Fibroblast of skin of right quadriceps (primary cell): Measurements from ENCODE around the gene DDO.
"Not testable (repeated sequence)": the region's sequence is repeated elsewhere in the genome, so short reads cannot be mapped to it uniquely, and the experiment has no call there.

Source experiments
- DNase-seq: peaks from one replicate; pipeline ENCODE4 v3.0.0-alpha.2; 2013

DDO gene, protein sequence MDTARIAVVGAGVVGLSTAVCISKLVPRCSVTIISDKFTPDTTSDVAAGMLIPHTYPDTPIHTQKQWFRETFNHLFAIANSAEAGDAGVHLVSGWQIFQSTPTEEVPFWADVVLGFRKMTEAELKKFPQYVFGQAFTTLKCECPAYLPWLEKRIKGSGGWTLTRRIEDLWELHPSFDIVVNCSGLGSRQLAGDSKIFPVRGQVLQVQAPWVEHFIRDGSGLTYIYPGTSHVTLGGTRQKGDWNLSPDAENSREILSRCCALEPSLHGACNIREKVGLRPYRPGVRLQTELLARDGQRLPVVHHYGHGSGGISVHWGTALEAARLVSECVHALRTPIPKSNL

DNA sequence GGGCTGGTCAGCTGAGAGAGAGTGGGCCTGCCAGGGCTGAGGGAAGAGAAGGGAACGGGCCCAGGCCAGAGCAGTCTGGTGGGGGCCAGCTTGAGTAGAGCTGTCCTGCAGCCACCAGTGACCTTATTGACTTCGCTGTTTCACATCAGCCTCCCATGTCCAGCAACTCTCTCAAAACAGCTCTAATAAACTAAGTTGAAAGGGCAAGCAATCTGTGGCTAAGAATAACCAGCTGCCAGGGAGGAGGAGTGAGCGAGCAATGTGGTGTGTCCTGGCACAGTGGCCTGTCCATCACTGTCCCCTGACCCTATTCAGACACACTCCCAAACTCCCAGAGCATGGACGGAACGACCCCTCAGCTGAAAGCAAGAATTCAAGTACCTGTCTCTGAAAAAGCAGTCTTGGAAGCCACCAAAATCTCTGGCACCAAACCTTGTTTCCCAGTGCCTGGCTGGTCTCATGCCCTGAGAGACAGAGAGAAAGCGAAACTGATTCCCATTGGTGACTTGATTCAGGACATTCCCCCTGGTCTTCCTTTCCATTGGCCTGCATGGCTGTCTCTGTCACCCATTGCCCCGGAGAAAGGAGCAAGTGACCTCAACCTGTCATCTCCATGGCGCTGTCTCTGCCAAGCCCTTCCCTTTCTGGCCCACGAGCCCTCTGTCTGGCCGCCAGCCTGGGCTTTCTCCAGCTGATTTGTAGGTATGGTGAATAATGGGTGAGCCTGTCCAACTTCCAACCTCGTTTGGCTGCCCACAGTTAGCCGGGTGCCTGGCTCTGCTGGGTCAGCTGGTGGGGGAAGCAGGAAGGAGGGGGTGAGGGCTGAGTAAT is at the start of gene DDO:
TSS of gene DDO (minus strand) at position 490 of the 831 bp plus-strand sequence. CDS start 2,113 bp downstream, outside the sequence.
- DNase-seq = no peak

DNA sequence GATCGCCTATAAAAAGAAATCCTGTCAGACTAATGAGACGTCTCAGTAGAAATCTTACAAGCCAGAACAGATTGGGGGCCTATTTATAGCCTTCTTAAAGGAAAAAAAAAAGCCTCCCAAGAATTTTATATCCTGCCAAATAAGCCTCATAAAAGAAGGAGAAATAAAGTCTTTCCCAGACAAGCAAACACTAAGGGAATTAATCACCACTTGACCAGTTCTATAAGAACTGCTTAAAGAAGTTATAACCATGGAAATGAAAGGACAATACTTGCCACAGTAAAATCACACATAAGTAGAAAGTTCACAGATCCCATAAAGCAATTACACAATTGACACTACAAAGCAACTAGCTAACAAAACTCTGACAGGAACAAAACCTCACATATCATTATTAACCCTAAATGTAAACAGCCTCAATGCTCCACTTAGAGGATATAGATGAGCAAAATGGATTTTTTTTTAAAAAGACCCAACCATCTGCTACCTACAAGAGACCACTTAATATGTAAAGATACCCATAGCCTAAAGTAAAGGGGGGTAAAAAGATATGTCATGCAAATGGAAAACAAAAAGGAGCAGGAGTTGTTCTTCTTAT is 47.6 kb upstream of the DDO start:
- DNase-seq = no peak

DNA sequence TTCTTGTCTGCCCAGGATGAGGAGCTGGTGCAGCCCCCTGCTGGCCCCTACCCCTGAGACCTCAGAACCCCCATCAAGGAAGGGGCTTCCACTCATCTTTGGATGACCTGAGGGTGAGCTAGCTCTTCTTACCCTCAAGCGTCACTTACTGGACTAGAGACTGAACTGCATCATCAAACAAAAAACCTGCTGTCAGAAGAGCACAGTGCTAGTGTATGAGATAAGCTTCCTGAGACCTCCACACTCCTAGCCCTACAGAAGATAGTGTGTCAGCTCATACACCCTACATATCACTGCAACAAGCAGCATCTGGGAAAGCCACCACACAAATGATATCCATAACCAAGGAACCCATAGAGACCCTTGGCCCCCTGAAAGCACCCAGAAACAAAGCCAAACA is 46.0 kb upstream of the DDO start:
- DNase-seq = no peak

DNA sequence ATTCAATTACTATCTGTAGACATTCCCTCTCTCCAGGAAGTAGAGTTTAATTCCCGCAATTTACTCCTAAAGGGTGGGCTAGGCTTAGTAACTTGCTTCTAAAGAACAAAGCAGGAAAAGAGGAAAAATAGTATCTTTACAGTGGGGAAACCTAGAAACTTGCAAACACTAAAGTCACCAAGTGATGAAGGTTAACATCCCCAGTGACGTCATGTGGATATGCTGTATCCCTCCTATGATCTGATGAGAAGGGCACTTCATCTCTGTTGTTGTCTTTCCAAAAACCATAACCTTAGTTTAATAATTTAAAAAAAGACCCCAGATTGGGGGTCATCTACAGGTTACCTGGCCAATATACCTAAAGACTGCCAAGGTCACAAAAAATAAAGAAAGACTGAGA is 43.8 kb upstream of the DDO start:
- DNase-seq = no peak

DNA sequence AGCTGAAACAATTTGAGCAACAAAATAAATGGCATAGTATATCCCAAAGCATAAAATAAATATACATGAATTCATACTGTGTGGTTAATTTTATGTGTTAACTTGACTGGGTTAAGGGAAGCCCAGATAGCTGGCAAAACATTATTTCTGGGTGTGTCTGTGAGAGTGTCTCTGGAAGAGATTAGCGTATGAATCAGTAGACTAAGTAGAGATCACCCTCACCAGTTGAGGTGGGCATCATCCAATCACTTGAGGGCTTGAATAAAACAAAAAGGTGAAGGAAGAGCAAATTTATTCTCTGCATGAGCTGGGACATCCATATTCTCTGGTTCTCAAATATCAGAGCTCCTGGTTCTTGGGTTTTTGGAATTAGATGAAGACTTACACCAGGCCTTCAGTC is 43.1 kb upstream of the DDO start:
- no peak for DNase-seq

DNA sequence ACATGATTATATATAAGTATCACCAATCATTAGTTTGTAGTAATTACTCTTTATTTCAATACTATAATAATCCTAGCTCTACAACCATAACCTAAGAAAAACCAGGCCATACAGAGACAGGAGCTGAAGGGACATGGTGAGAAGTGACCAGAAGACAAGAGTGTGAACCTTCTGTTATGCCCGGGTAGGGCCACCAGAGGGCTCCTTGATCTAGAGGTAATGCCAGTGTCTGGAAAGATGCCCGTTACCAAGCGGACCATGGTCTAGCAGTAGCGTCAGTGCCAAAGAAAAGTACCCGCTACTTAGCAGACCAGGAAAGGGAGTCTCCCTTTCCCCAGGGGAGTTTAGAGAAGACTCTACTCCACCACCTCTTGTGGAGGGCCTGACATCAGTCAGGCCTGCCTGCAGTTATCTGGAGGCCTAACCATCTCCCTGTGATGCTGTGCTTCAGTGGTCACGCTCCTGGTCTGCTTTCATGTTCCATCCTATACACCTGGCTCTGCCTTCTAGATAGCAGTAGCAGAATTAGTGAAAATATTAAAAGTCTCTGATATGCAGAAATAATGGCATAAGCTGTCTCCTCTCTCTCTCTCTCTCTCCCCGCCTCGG is 42.3 kb upstream of the DDO start:
- not testable (repeated sequence) for DNase-seq

DNA sequence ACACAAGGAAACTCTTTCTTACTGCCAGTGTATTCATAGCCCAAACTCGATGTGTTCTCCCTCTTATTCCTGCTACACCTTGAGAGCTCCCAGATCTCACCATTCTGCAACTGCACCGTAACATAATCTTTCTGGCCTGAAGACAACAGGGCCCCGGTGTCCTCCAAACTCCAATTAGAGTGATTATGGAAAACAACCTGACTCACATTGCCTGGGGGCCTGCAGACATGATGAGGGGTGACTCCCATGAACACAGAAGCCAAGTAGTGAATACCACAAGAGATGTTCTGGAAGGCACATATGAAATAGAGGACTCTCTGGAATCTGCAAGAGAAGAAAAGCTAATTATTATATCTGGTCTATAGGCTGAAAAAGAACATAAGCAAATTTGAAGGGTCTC is 41.3 kb upstream of the DDO start:
- DNase-seq = no peak

DNA sequence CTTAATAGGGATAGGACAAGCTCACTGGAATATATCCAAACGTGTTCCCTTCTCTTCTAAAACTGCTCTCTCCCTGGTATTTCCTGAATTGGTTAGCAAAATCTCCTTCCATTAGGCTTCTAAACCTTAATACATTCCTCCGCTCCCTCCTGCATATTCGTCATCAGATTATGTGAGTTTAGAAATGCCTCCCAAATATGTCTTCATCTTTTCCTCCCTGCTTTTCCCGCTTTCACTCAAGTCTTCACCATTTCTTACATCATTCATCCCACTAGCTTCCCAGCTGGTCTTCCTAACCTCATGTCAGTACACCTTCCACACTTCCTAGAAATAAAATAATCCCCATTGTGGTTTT is 34.1 kb upstream of the DDO start:
- no peak for DNase-seq

DNA sequence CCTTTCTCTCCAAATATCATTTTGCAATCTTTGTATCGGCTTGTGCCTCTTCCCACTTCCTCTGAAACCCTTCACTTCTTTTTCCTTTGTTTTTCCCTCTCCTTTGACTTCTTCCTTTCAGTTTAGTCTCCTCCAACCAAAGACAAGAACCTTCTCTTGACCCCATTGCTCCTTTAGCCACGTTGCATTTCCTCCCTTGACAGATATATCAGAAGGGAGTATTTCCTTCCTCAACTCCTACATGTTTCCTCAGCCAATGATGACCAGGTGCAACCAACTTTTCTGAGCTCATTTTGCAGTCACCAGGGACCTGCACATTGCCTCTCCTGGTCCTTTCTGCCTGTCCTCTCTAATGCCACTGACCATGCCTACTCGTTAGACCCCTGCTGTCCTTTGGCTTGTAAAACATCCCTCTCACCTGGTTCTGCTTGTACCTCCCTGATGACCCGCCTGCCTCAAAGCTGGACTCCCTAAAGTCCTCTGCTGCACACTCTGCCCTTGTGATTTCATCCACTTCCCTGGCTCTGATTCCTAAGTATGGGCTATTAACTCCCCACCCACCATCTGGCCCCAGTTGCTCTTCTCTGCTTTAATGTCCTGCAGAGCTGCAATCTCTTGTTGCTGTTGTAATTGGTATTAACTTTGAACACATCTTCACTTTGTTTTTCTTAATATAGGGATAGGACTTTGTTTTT is 33.6 kb upstream of the DDO start:
- no peak for DNase-seq

DNA sequence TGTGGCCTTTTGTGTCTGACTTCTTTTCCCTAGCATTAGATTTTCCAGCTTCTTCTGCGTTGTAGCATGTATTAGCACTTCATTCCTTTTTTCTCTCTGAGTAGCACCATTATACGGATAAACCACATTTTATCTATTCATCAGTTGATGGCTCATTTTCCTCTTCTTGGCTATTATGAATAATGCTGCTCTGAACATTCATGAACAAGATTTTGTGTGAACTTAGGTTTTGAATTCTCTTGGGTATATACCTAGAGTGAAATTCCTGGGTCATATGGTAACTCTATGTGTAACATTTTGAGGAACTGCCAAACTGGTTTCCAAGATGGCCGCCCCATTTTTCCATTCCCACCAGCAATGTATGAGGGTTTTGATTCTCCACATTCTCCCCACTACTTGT is 32.4 kb upstream of the DDO start:
- no peak for DNase-seq

DNA sequence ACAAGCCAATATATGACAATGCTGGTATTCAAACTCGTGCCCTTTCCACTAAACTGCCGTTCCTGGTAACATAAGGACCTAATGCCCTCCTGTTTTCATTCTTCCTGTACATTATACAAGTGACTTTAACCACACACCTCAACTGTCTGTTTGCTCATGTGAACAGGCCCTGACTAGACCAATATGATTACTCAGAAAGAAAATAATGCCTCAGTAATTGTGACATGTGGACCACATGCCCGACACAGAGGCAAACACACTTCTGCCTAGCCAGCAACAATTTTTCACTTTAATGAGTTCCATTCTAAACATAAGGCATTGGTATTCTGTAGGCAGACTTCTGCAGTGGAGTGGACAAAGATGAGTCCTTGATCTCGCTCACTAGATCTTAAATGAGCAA is 31.0 kb upstream of the DDO start:
- DNase-seq = no peak

DNA sequence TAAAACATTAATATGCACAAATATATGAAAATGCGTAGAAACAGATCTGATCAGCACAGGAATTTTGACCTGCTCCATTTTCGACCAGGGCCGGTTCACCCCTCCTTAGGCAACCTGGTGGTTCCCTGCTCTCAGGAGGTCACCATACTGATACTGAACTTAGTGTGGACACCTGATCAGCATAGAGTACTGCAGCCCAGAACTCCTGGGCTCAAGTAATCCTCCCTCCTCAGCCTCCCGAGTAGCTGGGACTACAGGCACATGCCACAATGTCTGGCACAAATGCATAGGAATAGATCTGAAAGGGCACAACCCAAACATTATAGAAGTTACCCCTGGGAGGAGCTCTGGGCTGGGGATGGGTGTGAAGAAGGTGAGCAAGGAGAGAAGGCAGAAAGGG is 24.7 kb upstream of the DDO start:
- no peak for DNase-seq

DNA sequence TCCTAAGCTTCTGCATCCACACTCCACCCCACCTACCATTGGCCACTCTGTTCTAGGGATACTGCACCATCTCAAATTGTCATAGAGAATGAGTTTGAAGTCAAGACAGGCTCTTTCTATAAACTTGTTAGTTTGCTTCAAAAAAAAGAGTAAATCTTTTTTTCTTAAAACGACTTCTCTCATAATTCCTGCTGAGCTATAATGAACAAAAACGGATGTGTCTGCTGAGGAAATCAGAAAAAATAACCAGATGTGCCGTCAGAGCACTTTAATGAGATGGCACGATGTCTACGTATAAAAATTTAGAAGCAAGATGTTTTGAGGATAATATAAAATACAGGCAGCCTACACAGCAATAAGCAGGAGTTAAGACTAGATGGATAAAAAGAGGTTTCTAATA is 24.0 kb upstream of the DDO start:
- DNase-seq = no peak

DNA sequence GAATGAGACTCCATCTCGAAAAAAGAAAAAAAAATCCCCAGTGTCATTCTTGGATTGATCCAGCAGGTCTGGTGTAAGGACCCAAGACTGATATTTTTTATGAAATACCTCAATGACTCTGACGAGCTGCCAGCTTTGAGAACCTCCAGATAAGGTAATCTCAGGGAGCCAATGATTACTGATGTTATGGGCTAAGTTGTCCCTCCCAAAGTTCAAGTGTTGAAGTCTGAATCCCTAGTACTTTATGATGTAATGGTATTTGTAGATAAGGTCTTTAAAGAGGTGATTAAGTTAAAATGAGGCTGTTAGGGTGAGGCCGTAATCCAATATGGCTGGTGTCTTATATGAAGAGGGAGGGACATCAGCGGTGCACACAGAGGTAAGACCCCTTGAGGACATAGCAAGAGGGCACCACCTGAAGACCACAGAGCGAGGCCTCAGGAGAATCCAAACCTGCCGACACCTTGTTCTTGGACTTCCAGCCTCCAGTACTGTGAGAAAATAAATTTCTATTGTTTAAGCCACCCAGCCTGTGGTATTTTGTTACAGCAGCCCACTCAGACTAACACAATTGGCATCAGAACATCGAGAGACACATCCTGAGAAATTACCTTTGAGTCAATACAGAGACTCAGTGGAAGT is 19.7 kb upstream of the DDO start:
- DNase-seq = no peak

DNA sequence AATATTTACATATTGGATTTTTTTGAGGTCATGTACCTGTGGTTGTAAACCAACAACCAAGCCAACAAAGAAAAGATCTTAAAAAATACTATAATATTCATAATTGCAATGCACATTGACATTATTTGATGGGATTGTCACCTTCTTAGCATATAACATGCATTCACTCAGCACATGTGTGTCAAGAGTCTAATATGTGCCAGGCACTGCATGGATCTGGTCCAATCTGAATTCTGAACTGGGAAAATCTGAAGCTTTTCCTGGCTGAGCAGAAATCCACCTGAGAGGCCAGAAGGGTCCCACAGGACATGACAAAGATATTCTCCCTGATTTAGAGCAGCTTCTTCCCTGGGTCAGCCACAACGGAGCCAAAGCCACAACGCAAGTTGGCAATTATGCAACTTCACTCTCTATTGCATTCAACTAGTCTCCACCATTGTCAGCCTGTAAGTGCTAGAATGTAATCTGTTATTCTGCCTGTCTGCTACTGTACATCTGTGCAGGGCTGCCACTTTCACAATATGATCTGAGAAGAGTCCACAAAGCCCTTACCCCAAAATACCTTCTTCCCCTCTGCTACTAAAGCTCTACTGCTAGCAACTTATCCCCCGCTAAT is 17.0 kb upstream of the DDO start:
- DNase-seq = no peak

DNA sequence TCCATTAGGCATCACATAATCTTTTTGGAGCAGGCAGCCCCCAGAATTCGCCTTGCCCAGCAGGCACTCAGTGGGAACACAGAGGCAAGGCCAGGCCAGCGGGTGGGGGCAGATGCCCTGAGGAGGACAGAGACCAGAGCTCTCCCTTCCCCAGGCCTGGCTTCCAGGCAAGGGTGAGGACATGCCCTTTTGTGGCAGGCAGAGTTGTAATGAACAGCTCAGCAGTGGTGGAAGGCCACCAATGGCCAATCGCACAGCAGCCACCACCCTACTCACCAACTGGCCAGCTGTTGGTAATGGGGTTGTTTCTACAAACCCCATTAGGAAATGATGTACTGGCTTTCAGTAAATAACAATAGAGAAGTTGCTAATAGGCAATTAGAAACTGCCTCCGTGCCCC is 15.4 kb upstream of the DDO start:
- DNase-seq = no peak

DNA sequence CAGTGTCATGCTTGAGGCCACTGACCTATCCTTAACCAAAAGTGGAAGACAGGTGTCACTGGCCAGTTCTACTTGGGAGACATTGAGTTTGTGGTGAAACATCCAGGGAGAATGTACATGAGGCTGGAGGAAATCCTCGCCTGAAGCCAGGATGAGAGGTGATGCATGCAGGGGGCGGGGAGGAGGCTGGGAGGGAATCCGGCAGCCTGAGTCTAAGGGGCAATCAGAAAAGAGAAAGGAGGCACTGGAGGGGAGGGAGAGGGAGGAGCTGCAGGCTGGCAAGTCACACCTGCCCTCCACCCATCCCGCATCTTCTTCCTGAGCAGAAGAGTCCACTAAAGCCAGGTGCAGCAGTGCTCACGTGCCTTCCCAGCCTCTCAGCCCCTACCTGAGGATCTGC is 14.9 kb upstream of the DDO start:
- DNase-seq = no peak

DNA sequence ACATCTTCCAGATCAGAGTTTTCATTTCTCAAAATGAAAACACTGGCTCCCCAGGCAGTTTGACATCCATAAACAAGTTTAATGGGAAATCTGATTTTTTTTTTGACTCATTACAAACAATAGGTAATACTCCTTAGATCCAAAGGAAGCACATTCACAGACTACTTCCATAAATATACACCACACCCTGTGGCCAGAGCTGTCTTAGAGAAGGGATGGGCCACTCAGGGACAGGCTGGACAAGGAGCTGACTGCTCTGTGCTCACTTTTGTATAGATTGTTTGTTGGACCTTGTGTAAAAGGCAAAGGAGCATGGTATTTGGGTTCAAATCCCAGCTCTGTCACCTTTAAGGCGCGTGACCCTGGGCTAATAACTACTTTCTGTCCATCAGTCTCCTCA is 12.8 kb upstream of the DDO start:
- no peak for DNase-seq

DNA sequence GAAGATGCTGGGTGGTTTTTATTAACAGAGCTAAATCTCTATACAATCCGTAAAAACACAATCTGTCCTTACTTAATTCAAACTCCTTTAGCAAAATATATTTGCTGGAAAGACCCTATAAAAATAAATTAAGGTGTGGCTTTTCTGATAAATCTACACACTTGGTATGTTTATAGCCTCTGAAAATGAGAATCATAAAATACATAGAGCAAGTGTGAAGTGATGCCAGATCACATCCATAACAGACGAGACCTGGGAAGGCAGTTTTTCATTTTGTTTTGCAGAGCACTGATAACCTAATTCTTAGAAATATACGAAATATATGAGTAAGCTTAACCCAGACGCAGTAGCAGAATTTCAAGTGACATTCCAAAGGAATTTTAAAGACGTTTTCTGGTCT is 10.4 kb upstream of the DDO start:
- no peak for DNase-seq

DNA sequence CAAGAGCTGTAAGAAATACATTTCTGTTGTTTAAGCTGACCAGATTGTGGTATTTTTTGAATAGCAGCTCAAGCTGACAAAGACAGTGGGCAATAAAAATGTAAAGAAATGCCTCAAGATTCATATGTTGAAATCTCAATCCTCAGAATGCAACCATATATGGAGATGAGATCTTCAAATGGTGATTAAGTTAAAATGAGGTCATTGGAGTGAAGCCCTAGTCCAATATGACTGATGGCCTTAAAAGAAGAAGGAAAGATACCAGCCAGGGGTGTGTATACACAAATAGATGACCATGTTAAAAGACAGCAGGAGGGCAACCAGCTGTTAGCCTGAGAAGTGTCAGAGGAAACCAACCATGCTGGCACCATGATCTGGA is 7.1 kb upstream of the DDO start:
- DNase-seq = peak; percentile 50

DNA sequence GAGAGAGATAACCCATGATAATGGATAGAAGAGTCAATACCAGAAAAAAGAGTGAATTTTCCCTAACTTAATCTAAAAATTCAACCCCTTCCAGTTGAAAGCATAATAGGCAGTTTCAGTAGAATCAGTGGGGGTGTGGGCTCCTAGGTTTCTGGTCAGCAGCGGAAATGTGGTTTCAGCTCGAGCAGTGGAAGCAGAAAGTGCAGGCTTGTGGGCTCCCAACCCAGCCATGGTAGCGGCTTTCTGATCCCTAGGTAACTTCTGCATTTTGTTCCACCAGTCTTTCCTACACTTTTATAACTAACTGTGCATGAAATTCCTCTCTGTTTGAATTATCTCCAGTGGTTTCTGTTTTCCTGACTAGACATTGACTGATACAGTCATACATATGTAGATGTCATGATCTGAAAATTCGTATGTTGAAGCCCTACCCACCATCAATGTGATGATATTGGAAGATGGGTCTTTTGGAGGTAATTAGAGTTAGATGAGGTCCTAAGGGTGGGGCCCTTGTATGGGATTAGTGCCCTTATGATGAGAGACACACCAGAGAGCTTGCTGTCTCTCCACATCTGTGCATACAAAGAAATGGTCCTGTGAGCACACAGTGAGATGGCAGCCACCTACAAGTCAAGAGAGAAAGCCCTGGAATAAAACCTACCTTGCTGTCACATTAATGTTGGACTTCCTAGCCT is 6.5 kb upstream of the DDO start:
- no peak for DNase-seq
